OCI-LY7 (cell line): Measurements from ENCODE around the gene TECTB. TPM values are rescaled to one million over a fixed set of nuclear protein-coding genes. Genes with fewer than 3 reads are reported as not detected.

Experiments
- BruUV-seq: library from RNA; stranded (reverse); fragments of 400-500 nt; replicated peaks from 2 replicates; lab custom pipeline; 2021; lab: Mats Ljungman, UMichigan
- CTCF ChIA-PET: fragments of 300-600 bp; sonication (Branson Sonifier 250); formaldehyde crosslinking; loops from one replicate; lab custom pipeline; 2022; ENCODE audit warnings: antibody characterized with exemption; ENCODE audit not compliant: unreplicated experiment; lab: Charles Lee
- POLR2A ChIA-PET: fragments of 300-600 bp; sonication (Branson Sonifier 250); formaldehyde crosslinking; loops from one replicate; lab custom pipeline; 2022; ENCODE audit warnings: antibody characterized with exemption; lab: Charles Lee
- DNase-seq: peaks from one replicate; pipeline ENCODE4 v3.0.0-alpha.2; 2015; ENCODE audit warnings: low spot score
- H2AFZ ChIP-seq: fragments of 200-600 bp; sonication (generic), shearing (Covaris generic); 2 replicates; pipeline ENCODE4 v1.6.1; 2014; ENCODE audit warnings: mild to moderate bottlenecking, antibody characterized with exemption, low read length, moderate library complexity
- H3K27ac ChIP-seq: fragments of 200-600 bp; sonication (generic); 2 replicates; pipeline ENCODE4 v1.5.1; 2014; ENCODE audit warnings: mixed run types, low read depth, mild to moderate bottlenecking, moderate library complexity, low read length, inconsistent platforms; ENCODE audit not compliant: poor library complexity, severe bottlenecking
- H3K36me3 ChIP-seq: fragments of 200-600 bp; sonication (generic); 2 replicates; pipeline ENCODE4 v1.6.1; 2014; ENCODE audit warnings: mild to moderate bottlenecking, antibody characterized with exemption, low read length, moderate library complexity, mixed read lengths; ENCODE audit not compliant: insufficient read depth
- H3K4me1 ChIP-seq: fragments of 200-600 bp; sonication (generic); 2 replicates; pipeline ENCODE4 v1.5.1; 2014; ENCODE audit warnings: mild to moderate bottlenecking, low read length; ENCODE audit not compliant: insufficient read depth, poor library complexity, severe bottlenecking
- H3K4me2 ChIP-seq: fragments of 200-600 bp; sonication (generic); 2 replicates; pipeline ENCODE4 v1.6.1; 2014; ENCODE audit warnings: mild to moderate bottlenecking, low read length
- H3K4me3 ChIP-seq: fragments of 200-600 bp; sonication (generic); 2 replicates; pipeline ENCODE4 v1.5.1; 2014; ENCODE audit warnings: mild to moderate bottlenecking, low read depth, low read length; ENCODE audit not compliant: poor library complexity, severe bottlenecking
- H3K79me2 ChIP-seq: fragments of 200-600 bp; sonication (generic); 2 replicates; pipeline ENCODE4 v1.6.1; 2016; ENCODE audit warnings: low read depth, mild to moderate bottlenecking, low read length, moderate library complexity, mixed read lengths; ENCODE audit not compliant: insufficient read depth
- H3K9me2 ChIP-seq: fragments of 200-600 bp; sonication (generic); 2 replicates; pipeline ENCODE4 v1.6.1; 2016; ENCODE audit warnings: mild to moderate bottlenecking, low read length, mixed read lengths; ENCODE audit not compliant: insufficient read depth
- H3K9me3 ChIP-seq: fragments of 200-600 bp; sonication (generic); 2 replicates; pipeline ENCODE4 v1.6.1; 2014; ENCODE audit warnings: mild to moderate bottlenecking, mixed run types, low read length, mixed read lengths
- H4K20me1 ChIP-seq: fragments of 200-600 bp; sonication (generic); 2 replicates; pipeline ENCODE4 v1.6.1; 2014; ENCODE audit warnings: mild to moderate bottlenecking, antibody characterized with exemption, low read length, moderate library complexity, mixed read lengths; ENCODE audit not compliant: insufficient read depth
- CTCF ChIP-seq: fragments of 200-600 bp; sonication (generic); conservative IDR thresholded peaks from 2 replicates; pipeline ENCODE4 v1.5.1; 2014; ENCODE audit warnings: mild to moderate bottlenecking, antibody characterized with exemption, low read length, moderate library complexity, mixed read lengths
- EZH2phosphoT487 ChIP-seq: fragments of 200-600 bp; sonication (generic); IDR thresholded peaks from 2 replicates; pipeline ENCODE4 v1.6.1; 2018; ENCODE audit warnings: low read depth, borderline replicate concordance, mild to moderate bottlenecking, mixed run types, antibody characterized with exemption, low read length, moderate library complexity, mixed read lengths
- intact Hi-C: fragments of 100-400 bp; cut with micrococcal nuclease; formaldehyde crosslinking; loops from one replicate; pipeline ENCODE4 v1.10.0; 2022; ENCODE audit not compliant: unreplicated experiment
- total RNA-seq, 2 experiments: library from RNA; depleted of rRNA in 1 of 2; stranded (reverse); fragments of >200 nt in 1 of 2; shearing (Covaris generic) in 1 of 2; gene quantifications; 2 replicates each; pipeline ENCODE4 v1.2.3, GENCODE V29; 2014 to 2022

The TECTB gene
- total RNA-seq, 2 experiments from 2014 or later = not detected

DNA sequence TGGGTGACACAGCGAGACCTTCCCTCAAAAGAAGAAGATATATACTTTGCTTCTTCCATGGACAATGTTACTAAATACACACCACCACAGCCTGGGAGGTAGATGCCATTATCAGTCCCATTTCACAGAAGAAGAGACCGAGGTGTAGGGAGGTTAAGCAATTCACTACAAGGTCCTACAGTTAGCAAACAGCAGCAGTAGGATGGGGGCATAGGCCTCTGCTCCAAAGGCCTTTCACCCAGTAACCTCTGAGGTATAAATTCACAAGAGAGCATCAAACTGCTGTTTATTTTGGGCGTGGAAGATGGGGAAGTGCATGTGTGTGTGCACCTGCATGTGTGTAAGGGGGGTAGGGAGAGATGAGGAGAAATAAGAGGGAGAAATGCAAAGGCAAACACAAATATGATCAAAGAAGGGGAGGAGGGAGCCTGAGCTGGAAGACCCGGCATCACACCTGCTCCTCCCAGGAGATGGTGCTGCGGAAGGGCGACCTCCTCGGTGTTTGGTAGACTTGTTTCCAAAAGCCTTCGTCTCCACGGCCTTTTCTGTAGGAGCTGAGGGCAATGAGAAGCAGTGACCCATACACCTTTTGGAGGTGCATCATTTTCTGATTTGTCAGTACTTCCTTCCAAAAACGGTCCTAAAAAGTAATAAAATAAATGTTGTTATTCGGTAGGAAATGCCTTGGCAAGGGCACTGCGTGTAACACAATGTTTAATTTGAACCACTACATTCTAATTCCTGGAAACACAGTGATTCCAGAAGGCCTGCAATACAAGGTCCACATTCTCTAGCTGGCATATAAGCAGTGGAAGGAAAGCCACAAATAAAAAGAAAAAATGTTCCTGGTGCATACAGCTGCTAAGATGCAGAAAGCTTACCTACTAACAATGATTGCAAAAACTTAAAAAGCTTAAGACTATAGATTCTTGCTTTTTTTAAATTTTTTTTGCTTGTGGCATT lies 64.8 kb downstream of the TECTB start:
- Histone ChIP-seq H3K4me3 (no peak overlapping the region), H3K79me2 (no peaks in the 10 kb centered on the region), H3K9me2 (no peaks in the 10 kb centered on the region), H3K9me3 (no peaks in the 10 kb centered on the region), H3K4me1 (no peaks in the 10 kb centered on the region), H2AFZ (no peak overlapping the region), H3K36me3 (no peaks in the 10 kb centered on the region), H3K27ac (no peak overlapping the region), H4K20me1 (no peaks in the 10 kb centered on the region), H3K4me2 (no peak overlapping the region)
- no peak for TF ChIP-seq CTCF
- no peak for TF ChIP-seq EZH2phosphoT487
- no TSS peak for BruUV-seq
- no peak for DNase-seq
- POLR2A ChIA-PET = interaction anchor here (0.6 to 1.4 kb wide), 4 partner anchors 9 to 1155 kb away, joined by 3 to 11 read pairs (median 3); partner anchors contain the start of gene ACSL5
- CTCF ChIA-PET = no interaction called here
- intact Hi-C loops = no loop called here

- Histone ChIP-seq H3K9me2 (no peaks in the 10 kb centered on the region), H3K79me2 (no peaks in the 10 kb centered on the region), H2AFZ (no peak overlapping the region), H3K27ac (no peak overlapping the region), H3K9me3 (no peaks in the 10 kb centered on the region), H3K4me3 (no peak overlapping the region), H3K4me1 (no peaks in the 10 kb centered on the region), H3K4me2 (no peak overlapping the region), H4K20me1 (no peaks in the 10 kb centered on the region), H3K36me3 (no peaks in the 10 kb centered on the region)
- ChIA-PET POLR2A (interaction anchor here (0.6 to 1.4 kb wide), 4 partner anchors 8 to 1156 kb away, joined by 3 to 11 read pairs (median 3); partner anchors contain the start of gene ACSL5), CTCF (no interaction called here)
- intact Hi-C loops = no loop called here
- no peak for DNase-seq
- no TSS peak for BruUV-seq
- TF ChIP-seq EZH2phosphoT487 (no peak), CTCF (no peak)
These were observed 65.6 kb downstream of the TECTB start for GRCh38 chr10:112348759-112349158.
